Measurements from ENCODE around the gene TOX2. TPM values are rescaled to one million over a fixed set of nuclear protein-coding genes. Genes with fewer than 3 reads are reported as not detected.

The TOX2 gene
- total and polyA plus RNA-seq, 2 donors = 14.5 to 75.8 TPM

GRCh38 chr20:44075191-44075949 lies 160.7 kb downstream of the TOX2 start:
- Histone ChIP-seq H3K27me3 (ENCODE audit: control insufficient read depth in 2 of 2, insufficient read depth in 1 of 2, low read length in 1 of 2) (no peaks in the 10 kb centered on the region), H3K9me3 (ENCODE audit: control insufficient read depth in 2 of 2, insufficient read depth in 1 of 2, low read length in 1 of 2) (no peaks in the 10 kb centered on the region), H3K36me3 (ENCODE audit: control insufficient read depth in 2 of 2, insufficient read depth in 2 of 2, low read length in 1 of 2) (peaks cover 0 to 4% of the 10 kb centered on the region in 2 donors), H3K4me3 (ENCODE audit: low read length in 2 of 2) (no peak overlapping the region), H3K27ac (ENCODE audit: low read depth in 1 of 2, low read length in 1 of 2) (peak overlapping the region in 1 of 2 donors; percentile 22), H3K4me1 (ENCODE audit: control insufficient read depth in 2 of 2, insufficient read depth in 2 of 2, low read length in 2 of 2) (peaks cover 69 to 85% of the 10 kb centered on the region in 2 donors)
- 96% methylated on average over 23 of the region's 23 CpGs for WGBS
- DNase-seq (ENCODE audit: low read depth in 6 of 9, low spot score in 9 of 9) = no peak

GRCh38 chr20:44075950-44076232 lies 161.2 kb downstream of the TOX2 start:
- H3K4me1 ChIP-seq (ENCODE audit: control insufficient read depth in 2 of 2, insufficient read depth in 2 of 2, low read length in 2 of 2) = peaks cover 68 to 84% of the 10 kb centered on the region in 2 donors
- DNase-seq (ENCODE audit: low read depth in 6 of 9, low spot score in 9 of 9) = no peak
- peak overlapping the region in 1 of 2 donors; percentile 13 for H3K27ac ChIP-seq (ENCODE audit: low read depth in 1 of 2, low read length in 1 of 2)
- peaks cover 0 to 4% of the 10 kb centered on the region in 2 donors for H3K36me3 ChIP-seq (ENCODE audit: control insufficient read depth in 2 of 2, insufficient read depth in 2 of 2, low read length in 1 of 2)
- WGBS = 71% methylated on average over 5 of the region's 5 CpGs
- H3K9me3 ChIP-seq (ENCODE audit: control insufficient read depth in 2 of 2, insufficient read depth in 1 of 2, low read length in 1 of 2) = no peaks in the 10 kb centered on the region
- H3K27me3 ChIP-seq (ENCODE audit: control insufficient read depth in 2 of 2, insufficient read depth in 1 of 2, low read length in 1 of 2) = no peaks in the 10 kb centered on the region
- H3K4me3 ChIP-seq (ENCODE audit: low read length in 2 of 2) = no peak overlapping the region

- DNase-seq (ENCODE audit: low read depth in 6 of 9, low spot score in 9 of 9) = no peak
- H3K36me3 ChIP-seq (ENCODE audit: control insufficient read depth in 2 of 2, insufficient read depth in 2 of 2, low read length in 1 of 2) = peaks cover 0 to 4% of the 10 kb centered on the region in 2 donors
- H3K4me3 ChIP-seq (ENCODE audit: low read length in 2 of 2) = no peak overlapping the region
- WGBS = 96% methylated on average over 10 of the region's 10 CpGs
- H3K4me1 ChIP-seq (ENCODE audit: control insufficient read depth in 2 of 2, insufficient read depth in 2 of 2, low read length in 2 of 2) = peaks cover 36 to 53% of the 10 kb centered on the region in 2 donors
- no peak overlapping the region for H3K27ac ChIP-seq (ENCODE audit: low read depth in 1 of 2, low read length in 1 of 2)
- H3K27me3 ChIP-seq (ENCODE audit: control insufficient read depth in 2 of 2, insufficient read depth in 1 of 2, low read length in 1 of 2) = no peaks in the 10 kb centered on the region
- H3K9me3 ChIP-seq (ENCODE audit: control insufficient read depth in 2 of 2, insufficient read depth in 1 of 2, low read length in 1 of 2) = no peaks in the 10 kb centered on the region
Measured at GRCh38 chr20:44079291-44079690, 164.6 kb downstream of the TOX2 start.

- H3K27me3 ChIP-seq (ENCODE audit: control insufficient read depth in 2 of 2, insufficient read depth in 1 of 2, low read length in 1 of 2) = no peaks in the 10 kb centered on the region
- H3K4me1 ChIP-seq (ENCODE audit: control insufficient read depth in 2 of 2, insufficient read depth in 2 of 2, low read length in 2 of 2) = peaks cover 31 to 45% of the 10 kb centered on the region in 2 donors
- H3K9me3 ChIP-seq (ENCODE audit: control insufficient read depth in 2 of 2, insufficient read depth in 1 of 2, low read length in 1 of 2) = no peaks in the 10 kb centered on the region
- DNase-seq (ENCODE audit: low read depth in 6 of 9, low spot score in 9 of 9) = no peak
- H3K27ac ChIP-seq (ENCODE audit: low read depth in 1 of 2, low read length in 1 of 2) = no peak overlapping the region
- WGBS = 84% methylated on average over 10 of the region's 10 CpGs
- no peak overlapping the region for H3K4me3 ChIP-seq (ENCODE audit: low read length in 2 of 2)
- no peaks in the 10 kb centered on the region for H3K36me3 ChIP-seq (ENCODE audit: control insufficient read depth in 2 of 2, insufficient read depth in 2 of 2, low read length in 1 of 2)
Measured at GRCh38 chr20:44080064-44080463, 165.4 kb downstream of the TOX2 start.

GRCh38 chr20:44080646-44081267 lies 166.1 kb downstream of the TOX2 start:
- Histone ChIP-seq H3K4me1 (ENCODE audit: control insufficient read depth in 2 of 2, insufficient read depth in 2 of 2, low read length in 2 of 2) (peaks cover 25 to 38% of the 10 kb centered on the region in 2 donors), H3K9me3 (ENCODE audit: control insufficient read depth in 2 of 2, insufficient read depth in 1 of 2, low read length in 1 of 2) (no peaks in the 10 kb centered on the region), H3K27me3 (ENCODE audit: control insufficient read depth in 2 of 2, insufficient read depth in 1 of 2, low read length in 1 of 2) (no peaks in the 10 kb centered on the region), H3K27ac (ENCODE audit: low read depth in 1 of 2, low read length in 1 of 2) (no peak overlapping the region), H3K36me3 (ENCODE audit: control insufficient read depth in 2 of 2, insufficient read depth in 2 of 2, low read length in 1 of 2) (no peaks in the 10 kb centered on the region), H3K4me3 (ENCODE audit: low read length in 2 of 2) (no peak overlapping the region)
- 34% methylated on average over 8 of the region's 8 CpGs for WGBS
- DNase-seq (ENCODE audit: low read depth in 6 of 9, low spot score in 9 of 9) = peak in 8 of 9 donors; percentile 59 to 88 (median 80)

GRCh38 chr20:44081476-44081875 lies 166.8 kb downstream of the TOX2 start:
- Histone ChIP-seq H3K9me3 (ENCODE audit: control insufficient read depth in 2 of 2, insufficient read depth in 1 of 2, low read length in 1 of 2) (no peaks in the 10 kb centered on the region), H3K27me3 (ENCODE audit: control insufficient read depth in 2 of 2, insufficient read depth in 1 of 2, low read length in 1 of 2) (no peaks in the 10 kb centered on the region), H3K27ac (ENCODE audit: low read depth in 1 of 2, low read length in 1 of 2) (no peak overlapping the region), H3K36me3 (ENCODE audit: control insufficient read depth in 2 of 2, insufficient read depth in 2 of 2, low read length in 1 of 2) (no peaks in the 10 kb centered on the region), H3K4me3 (ENCODE audit: low read length in 2 of 2) (no peak overlapping the region), H3K4me1 (ENCODE audit: control insufficient read depth in 2 of 2, insufficient read depth in 2 of 2, low read length in 2 of 2) (peaks cover 19 to 31% of the 10 kb centered on the region in 2 donors)
- WGBS = 90% methylated on average over 4 of the region's 4 CpGs
- DNase-seq (ENCODE audit: low read depth in 6 of 9, low spot score in 9 of 9) = no peak

GRCh38 chr20:44081888-44082287 lies 167.2 kb downstream of the TOX2 start:
- Histone ChIP-seq H3K4me3 (ENCODE audit: low read length in 2 of 2) (no peak overlapping the region), H3K36me3 (ENCODE audit: control insufficient read depth in 2 of 2, insufficient read depth in 2 of 2, low read length in 1 of 2) (no peaks in the 10 kb centered on the region), H3K27me3 (ENCODE audit: control insufficient read depth in 2 of 2, insufficient read depth in 1 of 2, low read length in 1 of 2) (no peaks in the 10 kb centered on the region), H3K4me1 (ENCODE audit: control insufficient read depth in 2 of 2, insufficient read depth in 2 of 2, low read length in 2 of 2) (peaks cover 19 to 31% of the 10 kb centered on the region in 2 donors), H3K27ac (ENCODE audit: low read depth in 1 of 2, low read length in 1 of 2) (no peak overlapping the region), H3K9me3 (ENCODE audit: control insufficient read depth in 2 of 2, insufficient read depth in 1 of 2, low read length in 1 of 2) (no peaks in the 10 kb centered on the region)
- no peak for DNase-seq (ENCODE audit: low read depth in 6 of 9, low spot score in 9 of 9)
- 90% methylated on average over 5 of the region's 5 CpGs for WGBS

GRCh38 chr20:44083220-44083933 lies 168.7 kb downstream of the TOX2 start:
- DNase-seq (ENCODE audit: low read depth in 6 of 9, low spot score in 9 of 9) = no peak
- H3K27me3 ChIP-seq (ENCODE audit: control insufficient read depth in 2 of 2, insufficient read depth in 1 of 2, low read length in 1 of 2) = peaks cover 0 to 2% of the 10 kb centered on the region in 2 donors
- no peaks in the 10 kb centered on the region for H3K36me3 ChIP-seq (ENCODE audit: control insufficient read depth in 2 of 2, insufficient read depth in 2 of 2, low read length in 1 of 2)
- no peaks in the 10 kb centered on the region for H3K9me3 ChIP-seq (ENCODE audit: control insufficient read depth in 2 of 2, insufficient read depth in 1 of 2, low read length in 1 of 2)
- no peak overlapping the region for H3K27ac ChIP-seq (ENCODE audit: low read depth in 1 of 2, low read length in 1 of 2)
- H3K4me1 ChIP-seq (ENCODE audit: control insufficient read depth in 2 of 2, insufficient read depth in 2 of 2, low read length in 2 of 2) = peaks cover 16 to 26% of the 10 kb centered on the region in 2 donors
- H3K4me3 ChIP-seq (ENCODE audit: low read length in 2 of 2) = no peak overlapping the region
- WGBS = 92% methylated on average over 10 of the region's 10 CpGs

GRCh38 chr20:44084439-44084838 lies 169.8 kb downstream of the TOX2 start:
- no peak for DNase-seq (ENCODE audit: low read depth in 6 of 9, low spot score in 9 of 9)
- H3K9me3 ChIP-seq (ENCODE audit: control insufficient read depth in 2 of 2, insufficient read depth in 1 of 2, low read length in 1 of 2) = no peaks in the 10 kb centered on the region
- H3K4me3 ChIP-seq (ENCODE audit: low read length in 2 of 2) = no peak overlapping the region
- H3K36me3 ChIP-seq (ENCODE audit: control insufficient read depth in 2 of 2, insufficient read depth in 2 of 2, low read length in 1 of 2) = no peaks in the 10 kb centered on the region
- H3K4me1 ChIP-seq (ENCODE audit: control insufficient read depth in 2 of 2, insufficient read depth in 2 of 2, low read length in 2 of 2) = peaks cover 11 to 15% of the 10 kb centered on the region in 2 donors
- WGBS = 92% methylated on average over 2 of the region's 2 CpGs
- no peak overlapping the region for H3K27ac ChIP-seq (ENCODE audit: low read depth in 1 of 2, low read length in 1 of 2)
- H3K27me3 ChIP-seq (ENCODE audit: control insufficient read depth in 2 of 2, insufficient read depth in 1 of 2, low read length in 1 of 2) = peaks cover 0 to 2% of the 10 kb centered on the region in 2 donors
